Endodermal cell (in vitro differentiated cells): ENCODE results near the gene LRP6. TPM values are rescaled to one million over a fixed set of nuclear protein-coding genes. Genes with fewer than 3 reads are reported as not detected.

ENCODE experiments used
- DNase-seq: peaks from one replicate; pipeline ENCODE4 v3.0.0-alpha.2; 2017
- H3K27ac ChIP-seq: 2 replicates; pipeline ENCODE4 v1.5.1; 2013; ENCODE audit warnings: mild to moderate bottlenecking, low read depth, low read length, moderate library complexity
- H3K27me3 ChIP-seq: 2 replicates; pipeline ENCODE4 v1.6.1; 2013; ENCODE audit warnings: mild to moderate bottlenecking, low read length, moderate library complexity; ENCODE audit not compliant: insufficient read depth, control insufficient read depth, poor library complexity, severe bottlenecking
- H3K36me3 ChIP-seq: 2 replicates; pipeline ENCODE4 v1.7.0; 2013; ENCODE audit warnings: mild to moderate bottlenecking, low read length, moderate library complexity; ENCODE audit not compliant: control insufficient read depth, insufficient read depth
- H3K4me1 ChIP-seq: one replicate; pipeline ENCODE4 v1.7.0; 2013; ENCODE audit warnings: low read length; ENCODE audit not compliant: control insufficient read depth, insufficient read depth
- H3K4me3 ChIP-seq: 2 replicates; pipeline ENCODE4 v1.5.1; 2013; ENCODE audit warnings: mild to moderate bottlenecking, low read length, moderate library complexity
- H3K9ac ChIP-seq: 2 replicates; pipeline ENCODE4 v1.6.1; 2013; ENCODE audit warnings: mild to moderate bottlenecking, low read length, moderate library complexity; ENCODE audit not compliant: poor library complexity, severe bottlenecking; ENCODE audit errors: extremely low read depth
- H3K9me3 ChIP-seq: 2 replicates; pipeline ENCODE4 v1.6.1; 2013; ENCODE audit warnings: mild to moderate bottlenecking, low read length, moderate library complexity; ENCODE audit not compliant: control insufficient read depth
- H3K27ac Mint-ChIP-seq: 2 replicates; pipeline ENCODE4 v1.8.0; 2020; ENCODE audit warnings: mixed read lengths
- H3K27me3 Mint-ChIP-seq: 2 replicates; pipeline ENCODE4 v1.8.0; 2021; ENCODE audit warnings: mild to moderate bottlenecking, mixed read lengths; ENCODE audit not compliant: insufficient read depth
- H3K36me3 Mint-ChIP-seq: 2 replicates; pipeline ENCODE4 v1.8.0; 2020; ENCODE audit warnings: low read depth, mixed read lengths
- H3K4me1 Mint-ChIP-seq: 2 replicates; pipeline ENCODE4 v1.8.0; 2020; ENCODE audit warnings: mixed read lengths
- H3K4me3 Mint-ChIP-seq: 2 replicates; pipeline ENCODE4 v1.8.0; 2020; ENCODE audit warnings: mild to moderate bottlenecking, moderate library complexity, mixed read lengths
- H3K9me3 Mint-ChIP-seq: 2 replicates; pipeline ENCODE4 v1.8.0; 2020; ENCODE audit warnings: mild to moderate bottlenecking, mixed read lengths
- CTCF ChIP-seq: fragments of 200-600 bp; sonication (generic); conservative IDR thresholded peaks from 2 replicates; pipeline ENCODE4 v1.5.0; 2021; ENCODE audit warnings: antibody characterized with exemption, mild to moderate bottlenecking
- WGBS, 2 experiments: methylation state at CpG; one replicate each; pipeline versions ENCODE4 v1.1.5 to v1.1.7; 2013; ENCODE audit warnings: missing lambda C conversion rate in 2 of 2, mixed read lengths in 1 of 2; ENCODE audit not compliant: insufficient coverage in 1 of 2, insufficient read length in 1 of 2; 5-methylcytosine and 5-hydroxymethylcytosine counted together
- total RNA-seq, 2 donors: library from RNA; stranded (reverse); fragmentation: NEBNext Ultra II Directional in 1 of 2; extraction: Animal tissue kit (Norgen Biotek cat#: 25700) in 1 of 2; gene quantifications; 2 replicates in 1 of 2; 3 replicates in 1 of 2; pipeline ENCODE4 v1.2.1, GENCODE V29; 2021

Gene LRP6
- total RNA-seq, 2 donors from 2014 or later: 109 to 182 TPM

- Histone ChIP-seq H3K4me1 (no peaks in the 10 kb centered on the region), H3K36me3 (peaks cover 38% of the 10 kb centered on the region), H3K9me3 (no peaks in the 10 kb centered on the region), H3K27ac (no peak overlapping the region), H3K9ac (no peak overlapping the region), H3K4me3 (no peak overlapping the region), H3K27me3 (no peaks in the 10 kb centered on the region)
- Mint-ChIP-seq H3K27me3 (no peaks in the 10 kb centered on the region), H3K27ac (no peak overlapping the region), H3K4me1 (peaks cover 6% of the 10 kb centered on the region), H3K4me3 (no peak overlapping the region), H3K36me3 (peaks cover 65% of the 10 kb centered on the region), H3K9me3 (no peaks in the 10 kb centered on the region)
- TF ChIP-seq CTCF: no peak
- no peak for DNase-seq
Measured at GRCh38 chr12:12166751-12167150, 100.1 kb downstream of the LRP6 start.

GRCh38 chr12:12159988-12160387 is 106.9 kb downstream of the LRP6 start:
- no peak for DNase-seq
- TF ChIP-seq CTCF: no peak
- Histone ChIP-seq H3K9ac (no peak overlapping the region), H3K4me3 (no peak overlapping the region), H3K9me3 (no peaks in the 10 kb centered on the region), H3K4me1 (no peaks in the 10 kb centered on the region), H3K27ac (no peak overlapping the region), H3K27me3 (no peaks in the 10 kb centered on the region), H3K36me3 (peaks cover 81% of the 10 kb centered on the region)
- Mint-ChIP-seq H3K27me3 (no peaks in the 10 kb centered on the region), H3K36me3 (peaks cover 77% of the 10 kb centered on the region), H3K4me3 (no peak overlapping the region), H3K9me3 (no peaks in the 10 kb centered on the region), H3K27ac (no peak overlapping the region), H3K4me1 (peaks cover 6% of the 10 kb centered on the region)
- WGBS, 2 experiments: 89 to 95% methylated on average over 1 of the region's 1 CpG

DNA sequence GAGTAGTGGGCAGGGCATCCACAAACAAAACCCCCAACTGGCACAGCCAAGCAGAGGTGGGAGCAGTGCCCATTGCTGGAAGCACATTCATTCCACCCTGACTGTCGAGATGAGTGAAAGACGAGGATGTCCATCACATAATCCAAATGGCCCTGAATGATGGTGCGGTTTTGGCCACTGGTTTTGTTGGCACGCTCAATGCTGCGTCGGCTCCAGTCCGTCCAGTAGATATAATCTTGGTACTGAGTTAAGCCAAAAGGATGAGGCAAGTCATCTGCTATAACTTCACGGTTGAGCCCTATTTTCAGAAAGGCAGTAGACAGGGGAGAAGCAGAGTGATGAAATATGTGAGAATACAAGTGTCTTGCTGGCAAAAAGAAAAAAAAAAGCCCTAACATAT is 108.0 kb downstream of the LRP6 start:
- H3K27me3 Mint-ChIP-seq: no peaks in the 10 kb centered on the region
- H3K36me3 Mint-ChIP-seq: peaks cover 77% of the 10 kb centered on the region
- Histone ChIP-seq H3K9ac (no peak overlapping the region), H3K27ac (no peak overlapping the region), H3K9me3 (no peaks in the 10 kb centered on the region), H3K4me1 (no peaks in the 10 kb centered on the region), H3K36me3 (peaks cover 84% of the 10 kb centered on the region), H3K4me3 (no peak overlapping the region), H3K27me3 (no peaks in the 10 kb centered on the region)
- DNase-seq: peak; percentile 26
- no peak for TF ChIP-seq CTCF
- H3K27ac Mint-ChIP-seq: no peak overlapping the region
- H3K4me1 Mint-ChIP-seq: peaks cover 7% of the 10 kb centered on the region
- no peak overlapping the region for H3K4me3 Mint-ChIP-seq
- H3K9me3 Mint-ChIP-seq: no peaks in the 10 kb centered on the region
- 95 to 96% methylated on average over 7 to 8 of the region's 8 CpGs for WGBS, 2 experiments
